GM23338 (cell line): ENCODE results near the gene C20orf173. TPM values are rescaled to one million over a fixed set of nuclear protein-coding genes. Genes with fewer than 3 reads are reported as not detected.

Experiments
- ATAC-seq: fragments of 200-7000 bp; cut with Tn5 transposase; 3 replicates; pipeline ENCODE4 v1.9.1; 2020
- DNase-seq: peaks from one replicate; pipeline ENCODE4 v3.0.0-alpha.2; 2015; ENCODE audit warnings: low spot score
- H2AFZ ChIP-seq: fragments of 200-600 bp; sonication (generic); 2 replicates; pipeline ENCODE4 v1.8.0; 2016; ENCODE audit warnings: antibody characterized with exemption, mild to moderate bottlenecking, moderate library complexity
- H3F3A ChIP-seq: fragments of 200-600 bp; sonication (generic); replicated peaks from 2 replicates; pipeline ENCODE4 v1.8.0; 2017; ENCODE audit warnings: antibody characterized with exemption, mixed run types, low read depth
- H3K27ac ChIP-seq: fragments of 200-600 bp; sonication (generic); 2 replicates; pipeline ENCODE4 v1.6.1; 2016; ENCODE audit warnings: low read depth
- H3K27me3 ChIP-seq: fragments of 200-600 bp; sonication (generic); 2 replicates; pipeline ENCODE4 v1.8.0; 2016; ENCODE audit warnings: mild to moderate bottlenecking, mixed run types, moderate library complexity; ENCODE audit not compliant: insufficient read depth
- H3K36me3 ChIP-seq: fragments of 200-600 bp; sonication (generic); 2 replicates; pipeline ENCODE4 v1.8.0; 2016; ENCODE audit warnings: mild to moderate bottlenecking; ENCODE audit not compliant: insufficient read depth
- H3K4me1 ChIP-seq: fragments of 200-600 bp; sonication (generic); 2 replicates; pipeline ENCODE4 v1.8.0; 2016; ENCODE audit warnings: mild to moderate bottlenecking, moderate library complexity; ENCODE audit not compliant: insufficient read depth
- H3K4me2 ChIP-seq: fragments of 200-600 bp; sonication (generic); 2 replicates; pipeline ENCODE4 v1.7.1; 2017; ENCODE audit warnings: mixed run types
- H3K4me3 ChIP-seq: fragments of 200-600 bp; sonication (generic); 2 replicates; pipeline ENCODE4 v1.6.1; 2016; ENCODE audit warnings: mixed run types
- H3K79me2 ChIP-seq: fragments of 200-600 bp; sonication (generic); replicated peaks from 2 replicates; pipeline ENCODE4 v1.8.0; 2017; ENCODE audit warnings: mild to moderate bottlenecking; ENCODE audit not compliant: insufficient read depth
- H3K9me2 ChIP-seq: fragments of 200-600 bp; sonication (generic); 2 replicates; pipeline ENCODE4 v1.8.0; 2017; ENCODE audit not compliant: insufficient read depth
- H4K20me1 ChIP-seq: fragments of 200-600 bp; sonication (generic); replicated peaks from 2 replicates; pipeline ENCODE4 v1.8.0; 2017; ENCODE audit warnings: mild to moderate bottlenecking; ENCODE audit not compliant: insufficient read depth
- H3K27ac Mint-ChIP-seq: 2 replicates; pipeline ENCODE4 v1.8.0; 2020; ENCODE audit warnings: inconsistent platforms, mild to moderate bottlenecking, moderate library complexity, mixed read lengths
- H3K27me3 Mint-ChIP-seq: 3 replicates; pipeline ENCODE4 v1.8.0; 2022; ENCODE audit warnings: low read depth, mild to moderate bottlenecking, moderate library complexity, mixed read lengths, inconsistent platforms; ENCODE audit not compliant: insufficient read depth, poor library complexity
- H3K36me3 Mint-ChIP-seq: 3 replicates; pipeline ENCODE4 v1.8.0; 2021; ENCODE audit warnings: low read depth, mild to moderate bottlenecking, inconsistent platforms, moderate library complexity, mixed read lengths
- H3K4me1 Mint-ChIP-seq: 3 replicates; pipeline ENCODE4 v1.8.0; 2020; ENCODE audit warnings: mild to moderate bottlenecking, inconsistent platforms, mixed read lengths
- H3K4me3 Mint-ChIP-seq: 3 replicates; pipeline ENCODE4 v1.8.0; 2021; ENCODE audit warnings: moderate library complexity, mild to moderate bottlenecking, inconsistent platforms, mixed read lengths
- H3K9me3 Mint-ChIP-seq: 3 replicates; pipeline ENCODE4 v1.8.0; 2020; ENCODE audit warnings: moderate library complexity, mild to moderate bottlenecking, inconsistent platforms, mixed read lengths
- CREB1 ChIP-seq: fragments of 250-450 bp; sonication (Bioruptor Pico); IDR thresholded peaks from 2 replicates; pipeline ENCODE4 v1.5.0; 2020; ENCODE audit warnings: low read depth, mild to moderate bottlenecking, moderate library complexity
- EZH2phosphoT487 ChIP-seq: fragments of 200-600 bp; sonication (generic); IDR thresholded peaks from one replicate; pipeline ENCODE4 v1.8.1; 2018; ENCODE audit warnings: antibody characterized with exemption; ENCODE audit not compliant: unreplicated experiment
- NANOG ChIP-seq: IDR thresholded peaks from 2 replicates; pipeline ENCODE4 v1.6.1; 2016; ENCODE audit warnings: antibody characterized with exemption, borderline replicate concordance
- POLR2AphosphoS5 ChIP-seq: IDR thresholded peaks from 2 replicates; pipeline ENCODE4 v1.6.1; 2016; ENCODE audit warnings: antibody characterized with exemption, low read depth
- REST ChIP-seq: IDR thresholded peaks from one replicate; pipeline ENCODE4 v1.6.1; 2018; ENCODE audit warnings: antibody characterized with exemption; ENCODE audit not compliant: unreplicated experiment
- STAT1 ChIP-seq: IDR thresholded peaks from one replicate; pipeline ENCODE4 v1.6.1; 2016; ENCODE audit warnings: antibody characterized with exemption; ENCODE audit not compliant: unreplicated experiment
- ZNF114 ChIP-seq: fragments of 250-450 bp; sonication (Bioruptor Pico); IDR thresholded peaks from 2 replicates; pipeline ENCODE4 v1.5.0; 2020; ENCODE audit warnings: mild to moderate bottlenecking, moderate library complexity
- polyA plus RNA-seq: library from polyadenylated mRNA; unstranded; fragments of >200 nt; fragmentation: Nextera tagmentation; extraction: Ambion mirVana; gene quantifications from 2 replicates; pipeline ENCODE4 v1.2.1, GENCODE V29; 2016
- total RNA-seq: library from RNA; depleted of rRNA; stranded (reverse); fragments of >200 nt; shearing (Covaris generic); gene quantifications from 2 replicates; pipeline ENCODE4 v1.2.3, GENCODE V29; 2014
- TF ChIP-seq, protein P1 (sequence below): fragments of 250-450 bp; sonication (Bioruptor Pico); IDR thresholded peaks from 2 replicates; pipeline ENCODE4 v1.5.0; 2020; ENCODE audit warnings: mild to moderate bottlenecking, moderate library complexity
- TF ChIP-seq, protein P2 (sequence below), 2 experiments: fragments of 200-600 bp in 1 of 2; sonication (generic) in 1 of 2; conservative IDR thresholded peaks; 2 replicates each; pipeline versions ENCODE4 v1.5.1 to v1.6.1; 2016 to 2017; ENCODE audit warnings: antibody characterized with exemption in 2 of 2, low read depth in 2 of 2, mild to moderate bottlenecking in 2 of 2, moderate library complexity in 1 of 2

Gene C20orf173
- total and polyA plus RNA-seq, 2 experiments from 2014 or later: not detected

- H3F3A ChIP-seq: no peaks in the 10 kb centered on the region
- peak overlapping the region; percentile 32; the same call in 1 of the 2 replicates for H3K27ac Mint-ChIP-seq
- DNase-seq: peak; percentile 57
These were observed 30.7 kb upstream of the C20orf173 start for GRCh38 chr20:35560105-35560511.

More at GRCh38 chr20:35560105-35560511, 30.7 kb upstream of the C20orf173 start:
- H4K20me1 ChIP-seq: no peaks in the 10 kb centered on the region
- no peak overlapping the region for H3K27ac ChIP-seq
- TF ChIP-seq EZH2phosphoT487 (no peak), CREB1 (CRISPR knock-in tag) (no peak), NANOG (no peak), ZNF114 (no peak), STAT1 (no peak), POLR2AphosphoS5 (no peak), REST (no peak)
- TF ChIP-seq, protein P1, sequence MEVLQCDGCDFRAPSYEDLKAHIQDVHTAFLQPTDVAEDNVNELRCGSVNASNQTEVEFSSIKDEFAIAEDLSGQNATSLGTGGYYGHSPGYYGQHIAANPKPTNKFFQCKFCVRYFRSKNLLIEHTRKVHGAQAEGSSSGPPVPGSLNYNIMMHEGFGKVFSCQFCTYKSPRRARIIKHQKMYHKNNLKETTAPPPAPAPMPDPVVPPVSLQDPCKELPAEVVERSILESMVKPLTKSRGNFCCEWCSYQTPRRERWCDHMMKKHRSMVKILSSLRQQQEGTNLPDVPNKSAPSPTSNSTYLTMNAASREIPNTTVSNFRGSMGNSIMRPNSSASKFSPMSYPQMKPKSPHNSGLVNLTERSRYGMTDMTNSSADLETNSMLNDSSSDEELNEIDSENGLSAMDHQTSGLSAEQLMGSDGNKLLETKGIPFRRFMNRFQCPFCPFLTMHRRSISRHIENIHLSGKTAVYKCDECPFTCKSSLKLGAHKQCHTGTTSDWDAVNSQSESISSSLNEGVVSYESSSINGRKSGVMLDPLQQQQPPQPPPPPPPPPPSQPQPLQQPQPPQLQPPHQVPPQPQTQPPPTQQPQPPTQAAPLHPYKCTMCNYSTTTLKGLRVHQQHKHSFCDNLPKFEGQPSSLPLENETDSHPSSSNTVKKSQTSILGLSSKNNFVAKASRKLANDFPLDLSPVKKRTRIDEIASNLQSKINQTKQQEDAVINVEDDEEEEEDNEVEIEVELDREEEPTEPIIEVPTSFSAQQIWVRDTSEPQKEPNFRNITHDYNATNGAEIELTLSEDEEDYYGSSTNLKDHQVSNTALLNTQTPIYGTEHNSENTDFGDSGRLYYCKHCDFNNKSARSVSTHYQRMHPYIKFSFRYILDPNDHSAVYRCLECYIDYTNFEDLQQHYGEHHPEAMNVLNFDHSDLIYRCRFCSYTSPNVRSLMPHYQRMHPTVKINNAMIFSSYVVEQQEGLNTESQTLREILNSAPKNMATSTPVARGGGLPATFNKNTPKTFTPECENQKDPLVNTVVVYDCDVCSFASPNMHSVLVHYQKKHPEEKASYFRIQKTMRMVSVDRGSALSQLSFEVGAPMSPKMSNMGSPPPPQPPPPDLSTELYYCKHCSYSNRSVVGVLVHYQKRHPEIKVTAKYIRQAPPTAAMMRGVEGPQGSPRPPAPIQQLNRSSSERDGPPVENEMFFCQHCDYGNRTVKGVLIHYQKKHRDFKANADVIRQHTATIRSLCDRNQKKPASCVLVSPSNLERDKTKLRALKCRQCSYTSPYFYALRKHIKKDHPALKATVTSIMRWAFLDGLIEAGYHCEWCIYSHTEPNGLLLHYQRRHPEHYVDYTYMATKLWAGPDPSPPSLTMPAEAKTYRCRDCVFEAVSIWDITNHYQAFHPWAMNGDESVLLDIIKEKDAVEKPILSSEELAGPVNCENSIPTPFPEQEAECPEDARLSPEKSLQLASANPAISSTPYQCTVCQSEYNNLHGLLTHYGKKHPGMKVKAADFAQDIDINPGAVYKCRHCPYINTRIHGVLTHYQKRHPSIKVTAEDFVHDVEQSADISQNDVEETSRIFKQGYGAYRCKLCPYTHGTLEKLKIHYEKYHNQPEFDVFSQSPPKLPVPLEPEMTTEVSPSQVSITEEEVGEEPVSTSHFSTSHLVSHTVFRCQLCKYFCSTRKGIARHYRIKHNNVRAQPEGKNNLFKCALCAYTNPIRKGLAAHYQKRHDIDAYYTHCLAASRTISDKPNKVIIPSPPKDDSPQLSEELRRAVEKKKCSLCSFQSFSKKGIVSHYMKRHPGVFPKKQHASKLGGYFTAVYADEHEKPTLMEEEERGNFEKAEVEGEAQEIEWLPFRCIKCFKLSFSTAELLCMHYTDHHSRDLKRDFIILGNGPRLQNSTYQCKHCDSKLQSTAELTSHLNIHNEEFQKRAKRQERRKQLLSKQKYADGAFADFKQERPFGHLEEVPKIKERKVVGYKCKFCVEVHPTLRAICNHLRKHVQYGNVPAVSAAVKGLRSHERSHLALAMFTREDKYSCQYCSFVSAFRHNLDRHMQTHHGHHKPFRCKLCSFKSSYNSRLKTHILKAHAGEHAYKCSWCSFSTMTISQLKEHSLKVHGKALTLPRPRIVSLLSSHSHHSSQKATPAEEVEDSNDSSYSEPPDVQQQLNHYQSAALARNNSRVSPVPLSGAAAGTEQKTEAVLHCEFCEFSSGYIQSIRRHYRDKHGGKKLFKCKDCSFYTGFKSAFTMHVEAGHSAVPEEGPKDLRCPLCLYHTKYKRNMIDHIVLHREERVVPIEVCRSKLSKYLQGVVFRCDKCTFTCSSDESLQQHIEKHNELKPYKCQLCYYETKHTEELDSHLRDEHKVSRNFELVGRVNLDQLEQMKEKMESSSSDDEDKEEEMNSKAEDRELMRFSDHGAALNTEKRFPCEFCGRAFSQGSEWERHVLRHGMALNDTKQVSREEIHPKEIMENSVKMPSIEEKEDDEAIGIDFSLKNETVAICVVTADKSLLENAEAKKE: no peak
- TF ChIP-seq, protein P2, sequence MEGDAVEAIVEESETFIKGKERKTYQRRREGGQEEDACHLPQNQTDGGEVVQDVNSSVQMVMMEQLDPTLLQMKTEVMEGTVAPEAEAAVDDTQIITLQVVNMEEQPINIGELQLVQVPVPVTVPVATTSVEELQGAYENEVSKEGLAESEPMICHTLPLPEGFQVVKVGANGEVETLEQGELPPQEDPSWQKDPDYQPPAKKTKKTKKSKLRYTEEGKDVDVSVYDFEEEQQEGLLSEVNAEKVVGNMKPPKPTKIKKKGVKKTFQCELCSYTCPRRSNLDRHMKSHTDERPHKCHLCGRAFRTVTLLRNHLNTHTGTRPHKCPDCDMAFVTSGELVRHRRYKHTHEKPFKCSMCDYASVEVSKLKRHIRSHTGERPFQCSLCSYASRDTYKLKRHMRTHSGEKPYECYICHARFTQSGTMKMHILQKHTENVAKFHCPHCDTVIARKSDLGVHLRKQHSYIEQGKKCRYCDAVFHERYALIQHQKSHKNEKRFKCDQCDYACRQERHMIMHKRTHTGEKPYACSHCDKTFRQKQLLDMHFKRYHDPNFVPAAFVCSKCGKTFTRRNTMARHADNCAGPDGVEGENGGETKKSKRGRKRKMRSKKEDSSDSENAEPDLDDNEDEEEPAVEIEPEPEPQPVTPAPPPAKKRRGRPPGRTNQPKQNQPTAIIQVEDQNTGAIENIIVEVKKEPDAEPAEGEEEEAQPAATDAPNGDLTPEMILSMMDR (conservative IDR thresholded peaks at IDR 0.05; ENCODE audit: low read depth in 2 of 2): no peak
- H3K36me3 ChIP-seq: no peaks in the 10 kb centered on the region
- H3K79me2 ChIP-seq: no peaks in the 10 kb centered on the region
- H3K4me1 ChIP-seq: peaks cover 3% of the 10 kb centered on the region; the same call in 1 of the 2 replicates
- H3K4me1 Mint-ChIP-seq: peaks cover 20% of the 10 kb centered on the region
- H3K27me3 ChIP-seq: no peaks in the 10 kb centered on the region
- H3K36me3 Mint-ChIP-seq: peaks cover 17% of the 10 kb centered on the region
- no peak overlapping the region for H3K4me3 Mint-ChIP-seq
- no peak overlapping the region for H2AFZ ChIP-seq
- no peak overlapping the region for H3K4me2 ChIP-seq
- no peaks in the 10 kb centered on the region for H3K9me2 ChIP-seq
- H3K9me3 Mint-ChIP-seq: no peaks in the 10 kb centered on the region; the same call in 2 of the 3 replicates
- H3K4me3 ChIP-seq: no peak overlapping the region
- peaks cover 8% of the 10 kb centered on the region for H3K27me3 Mint-ChIP-seq
- peak; percentile 38 for ATAC-seq
